IMR-90 (cell line): ENCODE results near the gene ERC2. TPM values are rescaled to one million over a fixed set of nuclear protein-coding genes. Genes with fewer than 3 reads are reported as not detected.

Experiments used
- ATAC-seq: fragments of 200-7000 bp; cut with Tn5 transposase; 2 replicates; pipeline ENCODE4 v1.9.1; 2020; ENCODE audit warnings: low read depth, mild to moderate bottlenecking, moderate library complexity
- BruUV-seq: library from RNA; stranded (reverse); fragments of 400-500 nt; replicated peaks from 2 replicates; lab custom pipeline; 2021; lab: Mats Ljungman, UMichigan
- CTCF ChIA-PET: fragments of 300-600 bp; formaldehyde crosslinking; extraction: SDS; loops from one replicate; lab custom pipeline; 2021; ENCODE audit warnings: antibody characterized with exemption; lab: Yijun Ruan, JAX
- POLR2A ChIA-PET: fragments of 300-600 bp; sonication (Branson Sonifier 250); formaldehyde crosslinking; loops from one replicate; lab custom pipeline; 2022; ENCODE audit warnings: antibody characterized with exemption; ENCODE audit not compliant: unreplicated experiment; lab: Charles Lee
- DNase-seq: peaks from one replicate; pipeline ENCODE4 v3.0.0; 2013
- H2AFZ ChIP-seq: replicated peaks from 2 replicates; pipeline ENCODE3; 2013; ENCODE audit warnings: low read length, mild to moderate bottlenecking; ENCODE audit not compliant: poor library complexity
- H2AK5ac ChIP-seq: 2 replicates; pipeline ENCODE4 v1.6.1; 2013; ENCODE audit warnings: low read depth, low read length, inconsistent platforms
- H2AK9ac ChIP-seq: replicated peaks from 2 replicates; pipeline ENCODE3; 2013; ENCODE audit warnings: mild to moderate bottlenecking, low read depth, low read length, moderate library complexity; ENCODE audit not compliant: poor library complexity
- H2BK120ac ChIP-seq: 2 replicates; pipeline ENCODE4 v1.6.1; 2013; ENCODE audit warnings: low read depth, low read length, inconsistent platforms
- H2BK15ac ChIP-seq: 3 replicates; pipeline ENCODE4 v1.6.1; 2013; ENCODE audit warnings: low read depth, low read length, inconsistent platforms
- H2BK20ac ChIP-seq: 2 replicates; pipeline ENCODE4 v1.6.1; 2013; ENCODE audit warnings: low read depth, mild to moderate bottlenecking, inconsistent platforms, low read length, moderate library complexity
- H2BK5ac ChIP-seq: 2 replicates; pipeline ENCODE4 v1.6.1; 2013; ENCODE audit warnings: mild to moderate bottlenecking, low read depth, low read length, inconsistent platforms; ENCODE audit not compliant: poor library complexity, severe bottlenecking
- H3K14ac ChIP-seq: replicated peaks from 2 replicates; pipeline ENCODE4 v1.6.1; 2013; ENCODE audit warnings: low read depth, low read length, inconsistent platforms
- H3K18ac ChIP-seq: 2 replicates; pipeline ENCODE4 v1.6.1; 2013; ENCODE audit warnings: low read depth, low read length, control low read depth
- H3K23ac ChIP-seq: 2 replicates; pipeline ENCODE4 v1.6.1; 2013; ENCODE audit warnings: low read depth, low read length, inconsistent platforms
- H3K27ac ChIP-seq: 2 replicates; pipeline ENCODE4 v1.5.1; 2013; ENCODE audit warnings: mild to moderate bottlenecking, control low read depth, low read length; ENCODE audit not compliant: insufficient read depth
- H3K27me3 ChIP-seq: 2 replicates; pipeline ENCODE4 v1.6.1; 2013; ENCODE audit warnings: low read length; ENCODE audit not compliant: control insufficient read depth, insufficient read depth
- H3K36me3 ChIP-seq: 2 replicates; pipeline ENCODE4 v1.6.1; 2013; ENCODE audit warnings: low read length, mixed read lengths; ENCODE audit not compliant: control insufficient read depth, insufficient read depth
- H3K4ac ChIP-seq: 2 replicates; pipeline ENCODE4 v1.6.1; 2013; ENCODE audit warnings: low read depth, low read length, inconsistent platforms
- H3K4me1 ChIP-seq: 2 replicates; pipeline ENCODE4 v1.6.1; 2013; ENCODE audit warnings: low read length, mixed read lengths; ENCODE audit not compliant: control insufficient read depth, insufficient read depth
- H3K4me2 ChIP-seq: 2 replicates; pipeline ENCODE4 v1.6.1; 2013; ENCODE audit warnings: low read depth, mild to moderate bottlenecking, control low read depth, low read length, moderate library complexity
- H3K4me3 ChIP-seq: 2 replicates; pipeline ENCODE4 v1.5.1; 2013; ENCODE audit warnings: low read depth, mild to moderate bottlenecking, control low read depth, low read length, moderate library complexity; ENCODE audit not compliant: insufficient read depth
- H3K56ac ChIP-seq: 2 replicates; pipeline ENCODE4 v1.6.1; 2013; ENCODE audit warnings: low read length, inconsistent platforms; ENCODE audit not compliant: insufficient read depth; ENCODE audit errors: extremely low read depth
- H3K79me1 ChIP-seq, 2 experiments: 2 replicates each; pipeline ENCODE4 v1.6.1; 2013; ENCODE audit warnings: low read length in 2 of 2, inconsistent platforms in 1 of 2, low read depth in 1 of 2
- H3K9ac ChIP-seq: 2 replicates; pipeline ENCODE4 v1.6.1; 2013; ENCODE audit warnings: low read depth, low read length, control low read depth
- H3K9me1 ChIP-seq: 2 replicates; pipeline ENCODE4 v1.6.1; 2013; ENCODE audit warnings: low read length, inconsistent platforms; ENCODE audit not compliant: insufficient read depth
- H3K9me3 ChIP-seq: 2 replicates; pipeline ENCODE4 v1.6.1; 2013; ENCODE audit warnings: low read length; ENCODE audit not compliant: control insufficient read depth, insufficient read depth
- H4K20me1 ChIP-seq: 2 replicates; pipeline ENCODE4 v1.6.1; 2013; ENCODE audit warnings: low read length, inconsistent platforms; ENCODE audit not compliant: insufficient read depth
- H4K5ac ChIP-seq: 2 replicates; pipeline ENCODE4 v1.6.1; 2013; ENCODE audit warnings: mild to moderate bottlenecking, low read depth, low read length, control low read depth
- H4K8ac ChIP-seq, 2 experiments: 2 replicates each; pipeline ENCODE4 v1.6.1; 2013; ENCODE audit warnings: low read depth in 2 of 2, low read length in 2 of 2, control low read depth in 1 of 2, inconsistent platforms in 1 of 2
- H4K91ac ChIP-seq: 2 replicates; pipeline ENCODE4 v1.6.1; 2013; ENCODE audit warnings: low read depth, low read length, inconsistent platforms; ENCODE audit not compliant: insufficient read depth
- BHLHE40 ChIP-seq: fragments of 150-350 bp; IDR thresholded peaks from 2 replicates; pipeline ENCODE4 v1.6.1; 2016; ENCODE audit warnings: mild to moderate bottlenecking, low read depth, low read length
- CEBPB ChIP-seq: IDR thresholded peaks from 2 replicates; pipeline ENCODE4 v1.6.1; 2012; ENCODE audit warnings: low read depth, low read length, improper control_type of control experiment
- CHD1 ChIP-seq: IDR thresholded peaks from 2 replicates; pipeline ENCODE4 v1.6.1; 2012; ENCODE audit warnings: low read depth, low read length, improper control_type of control experiment
- FOS ChIP-seq: fragments of 150-350 bp; IDR thresholded peaks from 2 replicates; pipeline ENCODE4 v1.6.1; 2016; ENCODE audit warnings: low read depth, low read length
- MAFK ChIP-seq: IDR thresholded peaks from 2 replicates; pipeline ENCODE4 v1.6.1; 2012; ENCODE audit warnings: low read depth, low read length, improper control_type of control experiment
- MAZ ChIP-seq: IDR thresholded peaks from 2 replicates; pipeline ENCODE4 v1.6.1; 2012; ENCODE audit warnings: low read depth, mild to moderate bottlenecking, low read length, improper control_type of control experiment, moderate library complexity, borderline replicate concordance
- MXI1 ChIP-seq: IDR thresholded peaks from 2 replicates; pipeline ENCODE4 v1.6.1; 2012; ENCODE audit warnings: low read depth, mild to moderate bottlenecking, low read length, moderate library complexity, borderline replicate concordance
- NFE2L2 ChIP-seq: fragments of 150-350 bp; IDR thresholded peaks from 2 replicates; pipeline ENCODE4 v1.6.1; 2016; ENCODE audit warnings: low read depth, mild to moderate bottlenecking, low read length
- POLR2A ChIP-seq: IDR thresholded peaks from 2 replicates; pipeline ENCODE4 v1.6.1; 2012; ENCODE audit warnings: mild to moderate bottlenecking, low read depth, low read length
- RAD21 ChIP-seq: IDR thresholded peaks from 2 replicates; pipeline ENCODE4 v1.6.1; 2012; ENCODE audit warnings: low read length, improper control_type of control experiment
- RCOR1 ChIP-seq: IDR thresholded peaks from 2 replicates; pipeline ENCODE4 v1.6.1; 2012; ENCODE audit warnings: mild to moderate bottlenecking, low read length, improper control_type of control experiment; ENCODE audit not compliant: insufficient replicate concordance
- RFX5 ChIP-seq: IDR thresholded peaks from 2 replicates; pipeline ENCODE4 v1.8.0; 2012; ENCODE audit warnings: low read depth, mild to moderate bottlenecking, low read length, moderate library complexity
- SMC3 ChIP-seq: fragments of 150-350 bp; IDR thresholded peaks from 2 replicates; pipeline ENCODE4 v1.6.1; 2016; ENCODE audit warnings: low read depth, mild to moderate bottlenecking, antibody characterized with exemption, low read length, moderate library complexity
- WGBS, 2 experiments: methylation state at CpG; one replicate each; pipeline versions ENCODE4 v1.1.5 to v1.1.7; 2013; ENCODE audit warnings: missing lambda C conversion rate in 2 of 2; ENCODE audit not compliant: insufficient read length in 1 of 2; ENCODE audit errors: extremely low coverage in 2 of 2; 5-methylcytosine and 5-hydroxymethylcytosine counted together
- dilution Hi-C: fragments of 300-500 bp; cut with HindIII; formaldehyde crosslinking; loops from one replicate; pipeline ENCODE4 v1.14.3; 2018; ENCODE audit warnings: low sequenced_read_pairs; ENCODE audit not compliant: unreplicated experiment
- in situ Hi-C: fragments of 300-500 bp; cut with MboI; formaldehyde crosslinking; loops from 3 replicates; pipeline ENCODE4 v1.14.3; 2019; ENCODE audit warnings: low sequenced_read_pairs, inconsistent platforms, mixed read lengths
- intact Hi-C: fragments of 100-400 bp; cut with micrococcal nuclease; formaldehyde crosslinking; loops from 2 replicates; pipeline ENCODE4 v1.10.0; 2022
- polyA plus RNA-seq, 3 experiments: library from polyadenylated mRNA; depleted of rRNA; stranded (reverse); fragments of >200 nt; gene quantifications; 2 replicates each; pipeline ENCODE4 v1.2.3, GENCODE V29; 2012; ENCODE audit warnings: low replicate concordance in 1 of 3
- total RNA-seq: library from RNA; depleted of rRNA; stranded (reverse); fragments of >200 nt; gene quantifications from 2 replicates; pipeline ENCODE4 v1.2.3, GENCODE V29; 2012
- TF ChIP-seq, protein P1 (sequence below): fragments of 150-350 bp; IDR thresholded peaks from 2 replicates; pipeline ENCODE4 v1.6.1; 2016; ENCODE audit warnings: low read depth, mild to moderate bottlenecking, low read length, moderate library complexity, borderline replicate concordance
- TF ChIP-seq, protein P2 (sequence below): fragments of 150-350 bp; IDR thresholded peaks from 2 replicates; pipeline ENCODE4 v1.6.1; 2017; ENCODE audit warnings: mild to moderate bottlenecking, antibody characterized with exemption, low read length, low read depth
- TF ChIP-seq, protein P3 (sequence below): conservative IDR thresholded peaks from 2 replicates; pipeline ENCODE4 v1.5.1; 2012; ENCODE audit warnings: mild to moderate bottlenecking, low read depth, low read length, improper control_type of control experiment

ERC2 gene
- total and polyA plus RNA-seq, 2 of the 4 experiments (the other 2 are of a cell fraction): 0.17 to 0.18 TPM

DNA sequence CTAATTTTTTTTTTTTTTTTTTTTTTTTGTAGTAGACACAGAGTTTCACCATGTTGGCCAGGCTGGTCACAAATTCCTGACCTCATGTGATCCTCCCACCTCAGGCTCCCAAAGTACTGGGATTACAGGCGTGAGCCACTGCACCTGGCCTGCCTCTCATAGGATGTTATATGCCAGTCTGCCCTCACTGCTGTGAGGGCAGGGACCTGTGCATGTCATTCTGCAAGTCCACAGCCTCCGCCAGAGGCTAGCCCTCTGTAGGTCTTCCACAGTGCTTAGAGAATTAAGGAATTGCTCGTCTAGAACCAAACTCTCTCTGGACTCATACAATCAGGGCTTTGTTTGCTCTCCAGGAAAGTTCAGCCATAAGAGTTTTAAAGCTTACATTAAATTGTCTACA, 817.3 kb downstream of the ERC2 start:
- Histone ChIP-seq H3K27ac (no peak overlapping the region), H3K14ac (no peak overlapping the region), H2BK15ac (no peak overlapping the region), H3K79me1 (no peaks in the 10 kb centered on the region), H3K4me2 (no peak overlapping the region), H3K4me1 (peaks cover 5% of the 10 kb centered on the region; the same call in 1 of the 2 replicates), H2AK5ac (no peak overlapping the region), H3K4ac (no peak overlapping the region), H2BK20ac (no peak overlapping the region), H3K36me3 (no peaks in the 10 kb centered on the region), H3K23ac (no peak overlapping the region), H3K9me1 (peaks cover 7% of the 10 kb centered on the region; the same call in 1 of the 2 replicates), H2AFZ (no peak overlapping the region), H4K20me1 (no peaks in the 10 kb centered on the region), H4K5ac (no peak overlapping the region), H3K18ac (no peak overlapping the region), H3K56ac (no peak overlapping the region), H4K91ac (no peak overlapping the region), H2AK9ac (no peak overlapping the region), H4K8ac (no peak overlapping the region), H3K4me3 (no peak overlapping the region), H3K27me3 (peaks cover 18% of the 10 kb centered on the region), H3K9ac (no peak overlapping the region), H2BK120ac (no peak overlapping the region), H3K9me3 (no peaks in the 10 kb centered on the region), H2BK5ac (no peak overlapping the region)
- no CpG with 5 or more reads among the region's 3 CpGs for WGBS, 2 experiments
- CTCF ChIA-PET: no interaction called here
- ATAC-seq (no peak), DNase-seq (no peak)
- BruUV-seq: no TSS peak
- intact Hi-C loops: no loop called here
- TF ChIP-seq MAZ (no peak), RAD21 (no peak), BHLHE40 (no peak), CHD1 (no peak), MAFK (no peak), MXI1 (no peak), NFE2L2 (no peak), FOS (no peak), RFX5 (no peak), SMC3 (no peak), CEBPB (no peak), RCOR1 (no peak), POLR2A (no peak)
- TF ChIP-seq, protein P1, sequence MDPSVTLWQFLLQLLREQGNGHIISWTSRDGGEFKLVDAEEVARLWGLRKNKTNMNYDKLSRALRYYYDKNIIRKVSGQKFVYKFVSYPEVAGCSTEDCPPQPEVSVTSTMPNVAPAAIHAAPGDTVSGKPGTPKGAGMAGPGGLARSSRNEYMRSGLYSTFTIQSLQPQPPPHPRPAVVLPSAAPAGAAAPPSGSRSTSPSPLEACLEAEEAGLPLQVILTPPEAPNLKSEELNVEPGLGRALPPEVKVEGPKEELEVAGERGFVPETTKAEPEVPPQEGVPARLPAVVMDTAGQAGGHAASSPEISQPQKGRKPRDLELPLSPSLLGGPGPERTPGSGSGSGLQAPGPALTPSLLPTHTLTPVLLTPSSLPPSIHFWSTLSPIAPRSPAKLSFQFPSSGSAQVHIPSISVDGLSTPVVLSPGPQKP: no peak
- TF ChIP-seq, protein P2, sequence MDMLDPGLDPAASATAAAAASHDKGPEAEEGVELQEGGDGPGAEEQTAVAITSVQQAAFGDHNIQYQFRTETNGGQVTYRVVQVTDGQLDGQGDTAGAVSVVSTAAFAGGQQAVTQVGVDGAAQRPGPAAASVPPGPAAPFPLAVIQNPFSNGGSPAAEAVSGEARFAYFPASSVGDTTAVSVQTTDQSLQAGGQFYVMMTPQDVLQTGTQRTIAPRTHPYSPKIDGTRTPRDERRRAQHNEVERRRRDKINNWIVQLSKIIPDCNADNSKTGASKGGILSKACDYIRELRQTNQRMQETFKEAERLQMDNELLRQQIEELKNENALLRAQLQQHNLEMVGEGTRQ: no peak
- TF ChIP-seq, protein P3, sequence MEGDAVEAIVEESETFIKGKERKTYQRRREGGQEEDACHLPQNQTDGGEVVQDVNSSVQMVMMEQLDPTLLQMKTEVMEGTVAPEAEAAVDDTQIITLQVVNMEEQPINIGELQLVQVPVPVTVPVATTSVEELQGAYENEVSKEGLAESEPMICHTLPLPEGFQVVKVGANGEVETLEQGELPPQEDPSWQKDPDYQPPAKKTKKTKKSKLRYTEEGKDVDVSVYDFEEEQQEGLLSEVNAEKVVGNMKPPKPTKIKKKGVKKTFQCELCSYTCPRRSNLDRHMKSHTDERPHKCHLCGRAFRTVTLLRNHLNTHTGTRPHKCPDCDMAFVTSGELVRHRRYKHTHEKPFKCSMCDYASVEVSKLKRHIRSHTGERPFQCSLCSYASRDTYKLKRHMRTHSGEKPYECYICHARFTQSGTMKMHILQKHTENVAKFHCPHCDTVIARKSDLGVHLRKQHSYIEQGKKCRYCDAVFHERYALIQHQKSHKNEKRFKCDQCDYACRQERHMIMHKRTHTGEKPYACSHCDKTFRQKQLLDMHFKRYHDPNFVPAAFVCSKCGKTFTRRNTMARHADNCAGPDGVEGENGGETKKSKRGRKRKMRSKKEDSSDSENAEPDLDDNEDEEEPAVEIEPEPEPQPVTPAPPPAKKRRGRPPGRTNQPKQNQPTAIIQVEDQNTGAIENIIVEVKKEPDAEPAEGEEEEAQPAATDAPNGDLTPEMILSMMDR: no peak
- dilution Hi-C loops: no loop called here
- POLR2A ChIA-PET: no interaction called here
- in situ Hi-C loops: no loop called here
